HCT116 (cell line): ENCODE data around the gene ADCY6. TPM values are rescaled to one million over a fixed set of nuclear protein-coding genes. Genes with fewer than 3 reads are reported as not detected.

Experiments used
- ATAC-seq: fragments of 200-7000 bp; cut with Tn5 transposase; 2 replicates; pipeline ENCODE4 v1.9.1; 2020; ENCODE audit warnings: mild to moderate bottlenecking, moderate library complexity
- BruUV-seq: library from RNA; stranded (reverse); fragments of 400-500 nt; replicated peaks from 2 replicates; lab custom pipeline; 2021; lab: Mats Ljungman, UMichigan
- CTCF ChIA-PET: fragments of 300-600 bp; sonication (Branson Sonifier 250); formaldehyde crosslinking; loops from one replicate; lab custom pipeline; 2021; ENCODE audit warnings: antibody characterized with exemption; lab: Charles Lee
- POLR2A ChIA-PET: fragments of 300-600, 350-600 bp; sonication (Branson Sonifier 250); formaldehyde crosslinking; loops from one replicate; lab custom pipeline; 2021; ENCODE audit warnings: antibody characterized with exemption; lab: Charles Lee
- RAD21 ChIA-PET, 2 experiments: fragments of 300-600 bp; sonication (Branson Sonifier 250); formaldehyde crosslinking; loops; one replicate each; lab custom pipeline; 2023; ENCODE audit warnings: low total read pairs in 2 of 2; ENCODE audit not compliant: uncharacterized antibody in 2 of 2, unreplicated experiment in 2 of 2, low non-redundant PET in 1 of 2; lab: Charles Lee
- DNase-seq: peaks from one replicate; pipeline ENCODE4 v3.0.0-alpha.2; 2010; ENCODE audit warnings: low read depth, low spot score
- H2AFZ ChIP-seq: fragments of 200-600 bp; shearing (Covaris generic), sonication (generic); 2 replicates; pipeline ENCODE4 v1.6.1; 2017; ENCODE audit warnings: low read depth, mixed run types, mixed read lengths, antibody characterized with exemption, low read length; ENCODE audit not compliant: poor library complexity, severe bottlenecking
- H3K27ac ChIP-seq: 2 replicates; pipeline ENCODE4 v1.5.1; 2012; ENCODE audit warnings: low read depth, low read length
- H3K27me3 ChIP-seq: fragments of 200-600 bp; sonication (generic); 2 replicates; pipeline ENCODE4 v1.6.1; 2016; ENCODE audit warnings: mixed run types, low read length, mixed read lengths; ENCODE audit not compliant: insufficient read depth
- H3K36me3 ChIP-seq, 2 experiments: fragments of 200-500 bp in 1 of 2; fragments of 200-600 bp in 1 of 2; sonication (Bioruptor generic) in 1 of 2; sonication (generic) in 1 of 2; 2 replicates each; pipeline versions ENCODE4 v1.5.1 to v1.6.1; 2014 to 2016; ENCODE audit warnings: low read length in 2 of 2, inconsistent platforms in 1 of 2, mixed read lengths in 1 of 2, mixed run types in 1 of 2; ENCODE audit not compliant: insufficient read depth in 2 of 2, control insufficient read depth in 1 of 2
- H3K4me1 ChIP-seq, 2 experiments: fragments of 200-600 bp in 1 of 2; sonication (generic) in 1 of 2; 2 replicates each; pipeline versions ENCODE4 v1.5.1 to v1.6.1; 2012 to 2017; ENCODE audit warnings: low read length in 2 of 2, inconsistent platforms in 1 of 2, mild to moderate bottlenecking in 1 of 2, mixed read lengths in 1 of 2, mixed run types in 1 of 2, moderate library complexity in 1 of 2; ENCODE audit not compliant: insufficient read depth in 2 of 2, control insufficient read depth in 1 of 2
- H3K4me2 ChIP-seq: fragments of 200-600 bp; sonication (generic); 2 replicates; pipeline ENCODE4 v1.6.1; 2017; ENCODE audit warnings: mixed run types, low read length, mixed read lengths
- H3K4me3 ChIP-seq, 2 experiments: fragments of 200-600 bp in 1 of 2; sonication (generic) in 1 of 2; replicated peaks in 1 of 2; 2 replicates each; pipeline ENCODE4 v1.5.1; 2011 to 2016; ENCODE audit warnings: low read length in 2 of 2, control low read depth in 1 of 2, low read depth in 1 of 2, mild to moderate bottlenecking in 1 of 2, mixed read lengths in 1 of 2, mixed run types in 1 of 2
- H3K79me2 ChIP-seq: fragments of 200-600 bp; sonication (generic); 2 replicates; pipeline ENCODE4 v1.6.1; 2017; ENCODE audit warnings: mild to moderate bottlenecking, mixed run types, low read length, moderate library complexity, mixed read lengths; ENCODE audit not compliant: insufficient read depth
- H3K9ac ChIP-seq: fragments of 200-600 bp; sonication (generic); 2 replicates; pipeline ENCODE4 v1.6.1; 2016; ENCODE audit warnings: low read length, mixed read lengths
- H3K9me2 ChIP-seq: fragments of 200-600 bp; sonication (generic), shearing (Covaris generic); 2 replicates; pipeline ENCODE4 v1.6.1; 2017; ENCODE audit warnings: mixed run types, mild to moderate bottlenecking, moderate library complexity; ENCODE audit not compliant: insufficient read depth
- H3K9me3 ChIP-seq, 2 experiments: fragments of 200-500 bp in 1 of 2; fragments of 200-600 bp in 1 of 2; sonication (Bioruptor generic) in 1 of 2; sonication (generic) in 1 of 2; 2 replicates each; pipeline ENCODE4 v1.6.1; 2014 to 2017; ENCODE audit warnings: low read length in 2 of 2, mixed read lengths in 2 of 2, inconsistent platforms in 1 of 2, low read depth in 1 of 2, mild to moderate bottlenecking in 1 of 2, mixed run types in 1 of 2, moderate library complexity in 1 of 2; ENCODE audit not compliant: control insufficient read depth in 1 of 2, insufficient read depth in 1 of 2
- H4K20me1 ChIP-seq: fragments of 200-600 bp; sonication (generic), shearing (Covaris generic); 2 replicates; pipeline ENCODE4 v1.6.1; 2017; ENCODE audit warnings: mixed run types, mild to moderate bottlenecking, moderate library complexity; ENCODE audit not compliant: insufficient read depth
- ATF3 ChIP-seq: IDR thresholded peaks from 2 replicates; pipeline ENCODE4 v1.6.1; 2012
- CBX3 ChIP-seq: IDR thresholded peaks from 2 replicates; pipeline ENCODE4 v1.6.1; 2012; ENCODE audit warnings: low read depth
- CTCF ChIP-seq, 3 experiments: fragments of 200-600 bp in 1 of 3; sonication (generic) in 1 of 3; IDR thresholded peaks in 2 of 3; conservative IDR thresholded peaks in 1 of 3; 2 replicates each; pipeline ENCODE4 v1.5.1; 2012 to 2017; ENCODE audit warnings: low read depth in 2 of 3, low read length in 2 of 3, antibody characterized with exemption in 1 of 3, borderline replicate concordance in 1 of 3, control low read depth in 1 of 3, mild to moderate bottlenecking in 1 of 3, mixed read lengths in 1 of 3, mixed run types in 1 of 3, moderate library complexity in 1 of 3; ENCODE audit not compliant: insufficient read depth in 1 of 3
- EGR1 ChIP-seq: IDR thresholded peaks from 2 replicates; pipeline ENCODE4 v1.6.1; 2012; ENCODE audit warnings: low read depth
- ELF1 ChIP-seq: IDR thresholded peaks from 2 replicates; pipeline ENCODE4 v1.6.1; 2012; ENCODE audit warnings: low read depth, borderline replicate concordance
- EZH2phosphoT487 ChIP-seq: fragments of 200-600 bp; IDR thresholded peaks from 2 replicates; pipeline ENCODE4 v1.6.1; 2018; ENCODE audit warnings: antibody characterized with exemption, borderline replicate concordance
- FOSL1 ChIP-seq: IDR thresholded peaks from 2 replicates; pipeline ENCODE4 v1.6.1; 2012; ENCODE audit warnings: low read depth
- JUND ChIP-seq: IDR thresholded peaks from 2 replicates; pipeline ENCODE4 v1.6.1; 2012
- MAX ChIP-seq: IDR thresholded peaks from 2 replicates; pipeline ENCODE4 v1.6.1; 2012
- POLR2A ChIP-seq: IDR thresholded peaks from 2 replicates; pipeline ENCODE4 v1.7.0; 2011; ENCODE audit warnings: borderline replicate concordance; ENCODE audit not compliant: insufficient read depth, insufficient read length; ENCODE audit errors: extremely low read depth
- RAD21 ChIP-seq: IDR thresholded peaks from 2 replicates; pipeline ENCODE4 v1.6.1; 2012; ENCODE audit warnings: low read depth, mild to moderate bottlenecking
- SIN3A ChIP-seq: IDR thresholded peaks from 2 replicates; pipeline ENCODE4 v1.6.1; 2012; ENCODE audit warnings: low read depth
- SP1 ChIP-seq: IDR thresholded peaks from 2 replicates; pipeline ENCODE4 v1.6.1; 2012; ENCODE audit warnings: low read depth
- SRF ChIP-seq: IDR thresholded peaks from 2 replicates; pipeline ENCODE4 v1.6.1; 2012; ENCODE audit warnings: low read depth
- YY1 ChIP-seq: IDR thresholded peaks from 2 replicates; pipeline ENCODE4 v1.6.1; 2011; ENCODE audit warnings: low read length, low read depth, moderate library complexity, mild to moderate bottlenecking; ENCODE audit not compliant: insufficient replicate concordance; ENCODE audit errors: extremely low read depth
- ZBTB33 ChIP-seq: IDR thresholded peaks from 2 replicates; pipeline ENCODE4 v1.6.1; 2011; ENCODE audit warnings: mild to moderate bottlenecking, low read length, moderate library complexity; ENCODE audit not compliant: insufficient replicate concordance; ENCODE audit errors: extremely low read depth
- ZFX ChIP-seq: fragments of 450-650 bp; IDR thresholded peaks from 2 replicates; pipeline ENCODE4 v1.6.1; 2017
- intact Hi-C: fragments of 100-400 bp; cut with micrococcal nuclease; formaldehyde crosslinking; loops from 2 replicates; pipeline ENCODE4 v1.10.0; 2022
- total RNA-seq: library from RNA; stranded (reverse); gene quantifications from one replicate; pipeline ENCODE4 v1.2.1, GENCODE V29; 2021; ENCODE audit not compliant: unreplicated experiment

ADCY6 gene
- total RNA-seq, 1 experiment from 2014 or later: 24.9 TPM

- TF ChIP-seq ATF3 (no peak), EGR1 (no peak), SRF (no peak), CBX3 (no peak), YY1 (no peak), ZBTB33 (no peak)
- no peak overlapping the region for H3K4me3 ChIP-seq
- intact Hi-C loops: no loop called here
- H3K27ac ChIP-seq: no peak overlapping the region
- no peaks in the 10 kb centered on the region for H4K20me1 ChIP-seq
- DNase-seq (no peak), ATAC-seq (no peak)
- ChIA-PET POLR2A (no interaction called here), CTCF (no interaction called here), RAD21 (no interaction called here)
- no peaks in the 10 kb centered on the region for H3K79me2 ChIP-seq
- H3K36me3 ChIP-seq: peaks cover 10 to 16% of the 10 kb centered on the region in 2 experiments; a peak in 3 of 4 replicates
- H3K4me2 ChIP-seq: no peak overlapping the region
- H2AFZ ChIP-seq: no peak overlapping the region
- no peaks in the 10 kb centered on the region for H3K4me1 ChIP-seq
- no peak overlapping the region for H3K9ac ChIP-seq
- no TSS peak for BruUV-seq
- no peaks in the 10 kb centered on the region for H3K9me3 ChIP-seq
- no peaks in the 10 kb centered on the region for H3K9me2 ChIP-seq
- H3K27me3 ChIP-seq: no peaks in the 10 kb centered on the region
These were observed 21.8 kb downstream of the ADCY6 start for GRCh38 chr12:48767047-48767446.

- no peak overlapping the region for H3K9ac ChIP-seq
- no peaks in the 10 kb centered on the region for H4K20me1 ChIP-seq
- no peak overlapping the region for H3K4me2 ChIP-seq
- no TSS peak for BruUV-seq
- ChIA-PET POLR2A (no interaction called here), RAD21 (no interaction called here), CTCF (no interaction called here)
- H3K4me3 ChIP-seq: no peak overlapping the region
- H2AFZ ChIP-seq: no peak overlapping the region
- H3K27ac ChIP-seq: no peak overlapping the region
- H3K9me2 ChIP-seq: no peaks in the 10 kb centered on the region
- H3K27me3 ChIP-seq: no peaks in the 10 kb centered on the region
- intact Hi-C loops: no loop called here
- H3K36me3 ChIP-seq: peaks cover 3 to 5% of the 10 kb centered on the region in 2 experiments; a peak in 3 of 4 replicates
- DNase-seq: no peak
- no peaks in the 10 kb centered on the region for H3K79me2 ChIP-seq
- no peak for ATAC-seq
- H3K9me3 ChIP-seq: no peaks in the 10 kb centered on the region
- no peaks in the 10 kb centered on the region for H3K4me1 ChIP-seq
- TF ChIP-seq FOSL1 (no peak), MAX (no peak), ELF1 (no peak), CTCF (IDR thresholded peaks at IDR 0.05 in 2 of 3, conservative IDR thresholded peaks at IDR 0.05 in 1 of 3; ENCODE audit: borderline replicate concordance in 1 of 3, insufficient read depth in 1 of 3, low read depth in 2 of 3, low read length in 2 of 3) (no peak), SP1 (no peak), YY1 (no peak), JUND (no peak), EZH2phosphoT487 (no peak), SIN3A (no peak), ZFX (no peak), SRF (no peak), POLR2A (no peak), RAD21 (no peak)
These were observed 23.1 kb downstream of the ADCY6 start for GRCh38 chr12:48765753-48766162.
